Measurements from ENCODE around the gene ARFIP2. TPM values are rescaled to one million over a fixed set of nuclear protein-coding genes. Genes with fewer than 3 reads are reported as not detected.

The ARFIP2 gene
- total RNA-seq, 1 experiment from 2014 or later, result 65.2 TPM

- Histone ChIP-seq H3K4me2 (ENCODE audit: low read length) (peak overlapping the region; percentile 87), H4K20me1 (ENCODE audit: low read length) (no peaks in the 10 kb centered on the region), H3K9me3 (ENCODE audit: low read length) (no peaks in the 10 kb centered on the region), H3K27me3 (ENCODE audit: low read length) (no peaks in the 10 kb centered on the region), H3K9ac (ENCODE audit: low read length) (peak overlapping the region; percentile 74), H2AFZ (ENCODE audit: low read length) (peak overlapping the region; percentile 70), H3K9me2 (replicated peaks; ENCODE audit: low read length) (no peaks in the 10 kb centered on the region), H3F3A (ENCODE audit: low read length, unreplicated experiment) (no peaks in the 10 kb centered on the region), H3K36me3 (ENCODE audit: low read depth, low read length) (peaks cover 13% of the 10 kb centered on the region; the same call in 1 of the 2 replicates), H3K79me2 (ENCODE audit: low read length) (peaks cover 5% of the 10 kb centered on the region), H3K4me3 (ENCODE audit: low read length) (peak overlapping the region; percentile 69), H3K4me1 (ENCODE audit: insufficient read depth, low read length) (peaks cover 28% of the 10 kb centered on the region), H3K27ac (ENCODE audit: low read length) (peak overlapping the region; percentile 84)
- TF ChIP-seq EZH2 (IDR thresholded peaks at IDR 0.05; ENCODE audit: low read length, unreplicated experiment), result no peak
- no peak for TF ChIP-seq EZH2phosphoT487 (IDR thresholded peaks at IDR 0.05; ENCODE audit: borderline replicate concordance, low read length)
- TF ChIP-seq CTCF (conservative IDR thresholded peaks at IDR 0.05; ENCODE audit: low read depth, low read length), result no peak
- DNase-seq (no peak), ATAC-seq (peak; percentile 1; the same call in 1 of the 2 replicates)
- BruUV-seq (replicated peaks), result TSS peak; percentile 96
- POLR2A ChIA-PET (ENCODE audit: unreplicated experiment), result interaction anchor here (0.5 kb wide), 1 partner anchor 423 kb away, joined by 3 read pairs; no protein-coding TSS in a partner anchor
- CTCF ChIA-PET, result interaction anchor here (1.0 to 1.6 kb wide), 3 partner anchors 31 to 95 kb away, joined by 4 to 5 read pairs (median 4); no protein-coding TSS in a partner anchor
- intact Hi-C loops (cut with micrococcal nuclease), result loop anchor here (2.0 kb wide), 1 partner anchor 84 kb away; the partner anchor contains the start of gene SMPD1
Observed at GRCh38 chr11:6474413-6474792, 6.7 kb downstream of the ARFIP2 start.

GRCh38 chr11:6473451-6474412 lies 7.4 kb downstream of the ARFIP2 start, which contains the start of gene TRIM3:
Gene TRIM3, minus strand, starts transcription at chr11:6473941. Its CDS starts 8,246 bp downstream, at chr11:6465695.
- Histone ChIP-seq H3K9ac (ENCODE audit: low read length) (peak within 1 kb of the TSS; percentile 76), H3K9me3 (ENCODE audit: low read length) (no peaks in the 10 kb centered on the region), H2AFZ (ENCODE audit: low read length) (peak within 1 kb of the TSS; percentile 93), H3K4me2 (ENCODE audit: low read length) (peak within 1 kb of the TSS; percentile 99), H3K36me3 (ENCODE audit: low read depth, low read length) (peaks cover 7% of the 10 kb centered on the region; the same call in 1 of the 2 replicates), H3K79me2 (ENCODE audit: low read length) (no peaks in the 10 kb centered on the region), H3K9me2 (replicated peaks; ENCODE audit: low read length) (no peaks in the 10 kb centered on the region), H3K4me3 (ENCODE audit: low read length) (peak within 1 kb of the TSS; percentile 95), H3F3A (ENCODE audit: low read length, unreplicated experiment) (no peaks in the 10 kb centered on the region), H4K20me1 (ENCODE audit: low read length) (no peaks in the 10 kb centered on the region), H3K27me3 (ENCODE audit: low read length) (no peaks in the 10 kb centered on the region), H3K4me1 (ENCODE audit: insufficient read depth, low read length) (peaks cover 28% of the 10 kb centered on the region), H3K27ac (ENCODE audit: low read length) (peak within 1 kb of the TSS; percentile 84)
- ChIA-PET CTCF (interaction anchor here (1.0 to 1.6 kb wide), 4 partner anchors 30 to 94 kb away, joined by 3 to 5 read pairs (median 4); no protein-coding TSS in a partner anchor), POLR2A (ENCODE audit: unreplicated experiment) (interaction anchor here (0.5 to 0.6 kb wide), 2 partner anchors 270 to 423 kb away, joined by 3 to 6 read pairs; no protein-coding TSS in a partner anchor)
- no TSS peak for BruUV-seq (replicated peaks)
- peak; percentile 82 for DNase-seq
- peak; percentile 73 for ATAC-seq
- TF ChIP-seq EZH2 (IDR thresholded peaks at IDR 0.05; ENCODE audit: low read length, unreplicated experiment) (no peak), CTCF (conservative IDR thresholded peaks at IDR 0.05; ENCODE audit: low read depth, low read length) (peak; percentile 49; the same call in 1 of the 2 replicates), EZH2phosphoT487 (IDR thresholded peaks at IDR 0.05; ENCODE audit: borderline replicate concordance, low read length) (no peak)
- intact Hi-C loops (cut with micrococcal nuclease), result loop anchor here (2.0 kb wide), 1 partner anchor 83 kb away; the partner anchor contains the start of gene SMPD1
